VCaP (cell line): ENCODE data around the gene SLC22A1.
A peak's percentile ranks its signal among the peaks of the same experiment; 100 is the strongest.

Source experiments
- H3K27ac ChIP-seq: fragments of 450-650 bp; 2 replicates; pipeline ENCODE4 v1.5.1; 2017
- CTCF ChIP-seq: fragments of 450-650 bp; conservative IDR thresholded peaks from 2 replicates; pipeline ENCODE4 v1.5.1; 2017; ENCODE audit warnings: mild to moderate bottlenecking, moderate library complexity

SLC22A1 gene

GRCh38 chr6:160162030-160162566, 40.5 kb downstream of the SLC22A1 start:
- no peak for TF ChIP-seq CTCF
- H3K27ac ChIP-seq = no peak overlapping the region

GRCh38 chr6:160163425-160163824, 41.8 kb downstream of the SLC22A1 start:
- H3K27ac ChIP-seq = no peak overlapping the region
- no peak for TF ChIP-seq CTCF

- no peak overlapping the region for H3K27ac ChIP-seq
- TF ChIP-seq CTCF = no peak
Observed at GRCh38 chr6:160163912-160164311, 42.3 kb downstream of the SLC22A1 start.

DNA sequence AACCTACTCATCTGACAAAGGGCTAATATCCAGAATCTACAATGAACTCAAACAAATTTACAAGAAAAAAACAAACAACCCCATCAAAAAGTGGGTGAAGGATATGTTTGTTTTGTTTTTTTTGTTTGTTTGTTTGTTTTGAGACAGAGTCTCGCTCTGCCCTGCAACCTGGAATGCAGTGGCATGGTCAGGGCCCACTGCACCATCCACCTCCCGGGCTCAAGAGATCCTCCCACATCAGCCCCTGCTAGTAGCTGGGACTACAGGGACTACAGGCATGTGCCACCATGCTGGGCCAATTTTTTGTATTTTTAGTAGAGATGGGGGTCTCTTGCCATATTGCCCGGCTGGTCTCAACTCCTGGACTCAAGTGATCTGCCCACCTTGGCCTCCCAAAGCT, 44.3 kb downstream of the SLC22A1 start:
- H3K27ac ChIP-seq = peak overlapping the region; percentile 80

- peak; percentile 43 for TF ChIP-seq CTCF
Observed at GRCh38 chr6:160167604-160168399, 46.2 kb downstream of the SLC22A1 start.

GRCh38 chr6:160170018-160170680, 48.5 kb downstream of the SLC22A1 start:
- 0 out of 2 replicates have a peak overlapping the region, but pooled peaks have one; percentile 7 for H3K27ac ChIP-seq
- no peak for TF ChIP-seq CTCF

More at GRCh38 chr6:160167604-160168399, 46.2 kb downstream of the SLC22A1 start:
- H3K27ac ChIP-seq = peak overlapping the region; percentile 80

- no peak for TF ChIP-seq CTCF
- peak overlapping the region; percentile 58 for H3K27ac ChIP-seq
Observed at GRCh38 chr6:160172704-160173103, 51.1 kb downstream of the SLC22A1 start.
